ENCODE data around the gene DGKZ.

DGKZ gene

DNA sequence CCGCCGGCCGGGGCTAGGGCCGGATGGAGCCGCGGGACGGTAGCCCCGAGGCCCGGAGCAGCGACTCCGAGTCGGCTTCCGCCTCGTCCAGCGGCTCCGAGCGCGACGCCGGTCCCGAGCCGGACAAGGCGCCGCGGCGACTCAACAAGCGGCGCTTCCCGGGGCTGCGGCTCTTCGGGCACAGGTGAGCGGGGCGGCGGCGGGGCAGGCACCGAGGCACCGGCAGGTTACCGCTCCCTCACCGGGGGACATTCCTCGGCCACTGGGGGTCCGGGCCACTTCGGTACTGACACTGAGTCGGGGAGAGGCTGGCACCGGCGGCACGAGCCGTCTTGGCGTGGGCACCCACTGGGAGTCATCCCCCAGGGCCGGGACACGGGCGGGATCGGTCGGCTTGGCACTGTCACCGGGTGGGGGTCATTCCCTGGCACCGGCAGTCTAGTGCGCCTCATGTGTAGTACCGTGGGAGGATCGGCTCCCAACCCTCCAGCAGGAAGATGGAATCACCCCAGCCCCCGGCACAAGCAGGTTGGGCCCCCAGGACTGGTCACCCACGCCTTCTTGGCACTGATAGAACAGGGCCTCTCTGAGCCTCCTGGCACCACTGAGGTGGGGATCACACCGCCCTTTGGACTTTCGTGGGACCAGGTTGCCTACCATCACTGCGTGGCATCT lies 511 bp downstream of the DGKZ start:
- Histone ChIP-seq H3K36me3 (ENCODE audit: insufficient read depth, insufficient read length, low read length) (peaks cover 42% of the 10 kb centered on the region), H3K4me1 (ENCODE audit: insufficient read depth, insufficient read length) (peaks cover 54% of the 10 kb centered on the region), H3K9me3 (ENCODE audit: insufficient read depth, low read length) (no peaks in the 10 kb centered on the region), H3K9ac (ENCODE audit: insufficient read length, low read depth) (peak overlapping the region; percentile 98), H3K4me3 (ENCODE audit: insufficient read length, low read depth) (peak overlapping the region; percentile 96), H3K27me3 (ENCODE audit: insufficient read depth, insufficient read length) (peaks cover 19% of the 10 kb centered on the region)
- TF ChIP-seq SUZ12 (IDR thresholded peaks at IDR 0.05; ENCODE audit: extremely low read depth, insufficient read depth, insufficient read length), result no peak
- no peak for TF ChIP-seq YY1 (IDR thresholded peaks at IDR 0.05; ENCODE audit: insufficient read depth, insufficient read length)
- TF ChIP-seq ZNF274 (IDR thresholded peaks at IDR 0.05; ENCODE audit: low read depth, low read length), result no peak
- DNase-seq (ENCODE audit: low read depth, low spot score), result no peak

DNA sequence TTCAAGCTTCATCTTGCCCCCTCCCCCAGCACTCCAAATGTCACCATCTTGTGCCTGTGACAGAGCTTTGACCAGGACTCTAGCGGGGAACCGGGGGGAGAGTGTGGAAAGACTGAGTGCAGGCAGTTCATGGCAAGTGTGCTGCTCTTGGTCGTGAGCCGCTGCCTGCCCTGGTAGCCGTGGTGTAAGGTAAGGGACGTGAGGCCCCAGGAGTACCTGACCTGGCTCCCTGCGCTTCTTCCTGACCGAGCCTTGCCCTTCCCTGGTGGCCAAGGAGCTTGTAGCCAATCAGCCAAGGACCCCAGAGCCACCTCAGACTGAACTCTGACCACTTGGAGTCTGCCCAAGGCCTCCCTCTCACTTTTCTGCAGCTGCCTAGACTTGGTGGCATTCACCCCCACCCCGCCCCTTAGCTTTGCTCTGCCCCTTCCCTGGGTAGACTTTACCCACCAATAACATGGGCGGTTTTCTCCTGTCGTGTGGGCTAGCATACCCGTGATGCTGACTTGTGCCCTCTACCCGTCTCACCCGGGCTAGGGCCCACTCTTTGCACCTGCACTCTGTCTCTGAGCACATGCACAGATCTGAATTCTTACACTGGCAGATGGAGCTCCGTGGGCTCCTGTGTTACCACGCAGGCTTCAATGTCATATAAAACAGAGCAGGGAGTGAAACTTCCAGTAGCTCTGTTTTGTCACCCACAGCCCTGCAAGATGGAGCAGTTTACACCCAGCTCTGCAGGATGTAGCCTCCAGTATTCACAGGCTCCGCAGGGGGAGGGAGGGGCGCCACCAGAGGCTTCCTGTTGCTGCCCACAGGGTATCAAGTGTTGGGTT lies 1.5 kb downstream of the DGKZ start:
- H3K27me3 ChIP-seq (ENCODE audit: insufficient read depth, insufficient read length), result peaks cover 19% of the 10 kb centered on the region
- DNase-seq (ENCODE audit: low read depth, low spot score), result no peak
- no peak for TF ChIP-seq YY1 (IDR thresholded peaks at IDR 0.05; ENCODE audit: insufficient read depth, insufficient read length)
- TF ChIP-seq SUZ12 (IDR thresholded peaks at IDR 0.05; ENCODE audit: extremely low read depth, insufficient read depth, insufficient read length), result no peak
- TF ChIP-seq ZNF274 (IDR thresholded peaks at IDR 0.05; ENCODE audit: low read depth, low read length), result no peak
- peak overlapping the region; percentile 96 for H3K4me3 ChIP-seq (ENCODE audit: insufficient read length, low read depth)
- H3K9ac ChIP-seq (ENCODE audit: insufficient read length, low read depth), result peak overlapping the region; percentile 98
- H3K9me3 ChIP-seq (ENCODE audit: insufficient read depth, low read length), result no peaks in the 10 kb centered on the region
- H3K4me1 ChIP-seq (ENCODE audit: insufficient read depth, insufficient read length), result peaks cover 60% of the 10 kb centered on the region
- peaks cover 51% of the 10 kb centered on the region for H3K36me3 ChIP-seq (ENCODE audit: insufficient read depth, insufficient read length, low read length)

DNA sequence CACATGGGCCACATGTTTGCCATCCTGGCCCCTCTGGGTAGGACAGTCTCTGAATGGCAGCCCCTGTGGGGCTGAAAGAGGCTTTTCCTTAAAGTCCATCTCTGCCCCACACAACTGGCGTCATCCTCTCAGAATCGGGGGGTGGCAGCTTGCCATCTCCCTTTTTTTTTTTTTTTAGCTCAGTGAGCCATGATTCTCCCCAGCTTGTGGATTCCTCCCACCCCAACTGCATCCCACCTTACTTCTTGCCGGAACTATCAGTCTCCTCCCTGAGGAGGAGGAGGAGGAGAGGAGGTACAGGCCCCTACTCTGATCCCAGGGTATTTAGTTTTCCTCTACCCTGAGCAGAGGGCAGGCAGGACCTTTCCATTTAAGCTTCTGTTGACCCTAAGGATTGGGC lies 3.4 kb downstream of the DGKZ start:
- Histone ChIP-seq H3K4me3 (ENCODE audit: insufficient read length, low read depth) (no peak overlapping the region), H3K9me3 (ENCODE audit: insufficient read depth, low read length) (no peaks in the 10 kb centered on the region), H3K36me3 (ENCODE audit: insufficient read depth, insufficient read length, low read length) (peaks cover 57% of the 10 kb centered on the region), H3K27me3 (ENCODE audit: insufficient read depth, insufficient read length) (peaks cover 13% of the 10 kb centered on the region), H3K4me1 (ENCODE audit: insufficient read depth, insufficient read length) (peaks cover 56% of the 10 kb centered on the region), H3K9ac (ENCODE audit: insufficient read length, low read depth) (peak overlapping the region; percentile 45)
- DNase-seq (ENCODE audit: low read depth, low spot score), result no peak
- no peak for TF ChIP-seq YY1 (IDR thresholded peaks at IDR 0.05; ENCODE audit: insufficient read depth, insufficient read length)
- TF ChIP-seq SUZ12 (IDR thresholded peaks at IDR 0.05; ENCODE audit: extremely low read depth, insufficient read depth, insufficient read length), result no peak
- TF ChIP-seq ZNF274 (IDR thresholded peaks at IDR 0.05; ENCODE audit: low read depth, low read length), result no peak

DNA sequence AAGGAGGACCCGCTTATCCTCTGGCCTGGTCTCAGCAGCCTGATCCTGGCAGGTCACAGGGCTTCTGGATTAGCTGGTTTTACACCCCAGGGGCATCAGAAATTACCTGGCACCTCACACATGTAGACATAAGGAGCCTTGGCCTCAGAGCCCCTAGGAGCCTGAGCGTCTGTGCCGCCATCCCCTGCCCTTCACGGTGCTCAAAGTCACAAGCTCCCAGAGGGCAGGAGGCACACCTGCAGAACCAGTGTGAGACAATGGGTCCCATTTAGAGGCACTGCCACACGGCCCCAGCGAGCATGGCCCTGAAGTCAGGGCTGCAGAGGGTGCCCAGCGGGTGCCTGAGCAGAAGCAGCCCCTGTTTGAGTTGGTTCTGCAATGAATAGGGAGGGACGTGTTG lies 3.9 kb downstream of the DGKZ start:
- peak overlapping the region; percentile 45 for H3K9ac ChIP-seq (ENCODE audit: insufficient read length, low read depth)
- H3K4me1 ChIP-seq (ENCODE audit: insufficient read depth, insufficient read length), result peaks cover 57% of the 10 kb centered on the region
- no peak for DNase-seq (ENCODE audit: low read depth, low spot score)
- peaks cover 9% of the 10 kb centered on the region for H3K27me3 ChIP-seq (ENCODE audit: insufficient read depth, insufficient read length)
- peaks cover 59% of the 10 kb centered on the region for H3K36me3 ChIP-seq (ENCODE audit: insufficient read depth, insufficient read length, low read length)
- no peak for TF ChIP-seq SUZ12 (IDR thresholded peaks at IDR 0.05; ENCODE audit: extremely low read depth, insufficient read depth, insufficient read length)
- no peak for TF ChIP-seq ZNF274 (IDR thresholded peaks at IDR 0.05; ENCODE audit: low read depth, low read length)
- no peak for TF ChIP-seq YY1 (IDR thresholded peaks at IDR 0.05; ENCODE audit: insufficient read depth, insufficient read length)
- no peak overlapping the region for H3K4me3 ChIP-seq (ENCODE audit: insufficient read length, low read depth)
- H3K9me3 ChIP-seq (ENCODE audit: insufficient read depth, low read length), result no peaks in the 10 kb centered on the region

DNA sequence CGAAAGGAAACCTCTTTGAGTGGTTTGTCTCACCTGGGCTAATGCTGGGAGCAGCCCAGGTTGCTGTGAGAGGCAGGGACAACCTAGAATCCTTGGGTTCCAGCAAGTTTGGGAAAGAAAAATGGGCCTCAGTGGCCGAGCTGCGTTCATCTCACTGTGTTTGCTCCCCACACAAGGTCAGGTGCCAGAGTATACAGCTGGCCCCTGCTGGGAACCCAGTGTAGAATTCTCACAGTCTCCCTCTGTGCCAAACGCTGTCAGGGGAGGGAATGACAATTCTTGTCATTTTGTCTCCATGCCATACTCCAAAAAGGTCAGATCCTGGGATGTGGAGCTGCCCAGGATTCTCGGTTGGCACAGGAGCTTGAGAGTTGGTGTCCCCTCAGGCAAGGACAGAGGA lies 4.3 kb downstream of the DGKZ start:
- no peak for DNase-seq (ENCODE audit: low read depth, low spot score)
- no peak overlapping the region for H3K4me3 ChIP-seq (ENCODE audit: insufficient read length, low read depth)
- peak overlapping the region; percentile 61 for H3K9ac ChIP-seq (ENCODE audit: insufficient read length, low read depth)
- peaks cover 4% of the 10 kb centered on the region for H3K27me3 ChIP-seq (ENCODE audit: insufficient read depth, insufficient read length)
- peaks cover 62% of the 10 kb centered on the region for H3K4me1 ChIP-seq (ENCODE audit: insufficient read depth, insufficient read length)
- TF ChIP-seq YY1 (IDR thresholded peaks at IDR 0.05; ENCODE audit: insufficient read depth, insufficient read length) (no peak), ZNF274 (IDR thresholded peaks at IDR 0.05; ENCODE audit: low read depth, low read length) (no peak), SUZ12 (IDR thresholded peaks at IDR 0.05; ENCODE audit: extremely low read depth, insufficient read depth, insufficient read length) (no peak)
- H3K36me3 ChIP-seq (ENCODE audit: insufficient read depth, insufficient read length, low read length), result peaks cover 63% of the 10 kb centered on the region
- H3K9me3 ChIP-seq (ENCODE audit: insufficient read depth, low read length), result no peaks in the 10 kb centered on the region

DNA sequence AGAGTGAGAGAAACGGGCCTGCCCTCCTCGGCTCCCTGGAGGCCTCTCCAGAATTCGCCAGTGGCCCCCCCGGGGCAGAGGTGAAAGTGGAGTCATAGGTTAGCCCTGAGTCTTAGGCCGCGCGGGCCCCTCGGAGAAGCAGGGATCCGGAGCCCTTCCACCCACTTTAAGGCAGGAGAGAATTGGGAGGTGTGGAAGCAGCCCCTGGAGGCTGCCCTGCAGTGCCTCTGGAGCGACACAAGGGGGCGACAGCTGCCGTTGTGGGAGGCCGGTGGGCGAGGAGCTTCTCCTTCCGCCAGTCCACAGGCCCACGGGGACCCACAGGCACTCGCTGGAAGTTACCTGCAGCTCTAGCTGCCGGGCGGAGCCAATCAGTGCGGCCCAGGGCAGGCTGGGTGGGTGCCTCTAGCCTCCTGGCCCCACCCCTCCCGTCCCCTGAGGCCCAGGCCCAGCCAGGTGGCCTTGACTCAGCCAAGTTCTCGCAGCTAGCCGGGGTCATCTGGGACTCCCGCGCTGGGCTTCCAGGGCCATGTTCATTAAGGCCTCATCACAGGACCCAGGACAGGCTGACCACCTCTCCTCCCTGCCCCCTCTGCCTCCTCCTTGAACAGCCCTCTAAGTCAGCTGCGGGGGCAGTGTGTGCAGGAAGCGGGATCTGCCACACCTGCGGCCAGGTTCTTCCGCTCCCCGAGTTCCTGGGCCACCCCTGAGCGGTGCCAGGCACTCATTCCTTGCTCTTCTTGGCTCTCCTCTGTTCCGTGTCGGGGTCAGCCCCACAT lies 5.0 kb downstream of the DGKZ start:
- peak overlapping the region; percentile 61 for H3K9ac ChIP-seq (ENCODE audit: insufficient read length, low read depth)
- H3K36me3 ChIP-seq (ENCODE audit: insufficient read depth, insufficient read length, low read length), result peaks cover 63% of the 10 kb centered on the region
- TF ChIP-seq YY1 (IDR thresholded peaks at IDR 0.05; ENCODE audit: insufficient read depth, insufficient read length), result no peak
- no peak for TF ChIP-seq SUZ12 (IDR thresholded peaks at IDR 0.05; ENCODE audit: extremely low read depth, insufficient read depth, insufficient read length)
- TF ChIP-seq ZNF274 (IDR thresholded peaks at IDR 0.05; ENCODE audit: low read depth, low read length), result no peak
- no peak for DNase-seq (ENCODE audit: low read depth, low spot score)
- no peaks in the 10 kb centered on the region for H3K27me3 ChIP-seq (ENCODE audit: insufficient read depth, insufficient read length)
- H3K4me1 ChIP-seq (ENCODE audit: insufficient read depth, insufficient read length), result peaks cover 59% of the 10 kb centered on the region
- no peak overlapping the region for H3K4me3 ChIP-seq (ENCODE audit: insufficient read length, low read depth)
- H3K9me3 ChIP-seq (ENCODE audit: insufficient read depth, low read length), result no peaks in the 10 kb centered on the region

Data from NT2/D1 (cell line).